ENCODE results near the gene CARM1.

CARM1 gene

GRCh38 chr19:10968527-10969135, 97.3 kb downstream of the CARM1 start:
- DNase-seq (ENCODE audit: low read depth in 1 of 2, low spot score in 1 of 2), result no peak

GRCh38 chr19:10971107-10971726, 99.9 kb downstream of the CARM1 start:
- DNase-seq (ENCODE audit: low read depth in 1 of 2, low spot score in 1 of 2), result no peak
